ENCODE data around the gene NAMPT. TPM values are rescaled to one million over a fixed set of nuclear protein-coding genes. Genes with fewer than 3 reads are reported as not detected.

NAMPT gene
- total RNA-seq, 4 donors from 2014 or later, result 91.8 to 99.5 (median 97.5) TPM

DNA sequence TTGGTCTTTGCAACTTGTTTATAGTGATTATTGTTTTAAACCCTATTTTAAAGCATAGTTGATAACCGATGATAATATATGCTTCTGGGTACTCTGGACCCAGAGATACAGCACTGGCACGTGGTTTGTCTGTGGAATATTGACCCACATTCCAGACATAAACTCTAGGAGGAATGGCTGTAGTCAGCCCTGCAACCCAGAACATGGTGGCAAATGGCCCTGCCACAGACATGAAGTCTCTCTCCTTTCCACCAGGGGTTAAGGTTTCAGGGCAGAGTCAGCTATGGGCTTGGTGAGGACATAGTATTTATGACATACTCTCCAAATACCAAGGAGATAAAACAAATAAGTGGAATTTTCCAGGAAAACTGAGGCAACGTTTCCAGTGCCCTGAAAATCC is 83.6 kb downstream of the NAMPT start:
- Histone ChIP-seq H3K9me3 (no peaks in the 10 kb centered on the region), H3K27me3 (no peaks in the 10 kb centered on the region), H3K4me3 (no peak overlapping the region), H3K36me3 (no peaks in the 10 kb centered on the region), H3K27ac (no peak overlapping the region), H3K4me1 (no peaks in the 10 kb centered on the region)
- TF ChIP-seq, protein P1, sequence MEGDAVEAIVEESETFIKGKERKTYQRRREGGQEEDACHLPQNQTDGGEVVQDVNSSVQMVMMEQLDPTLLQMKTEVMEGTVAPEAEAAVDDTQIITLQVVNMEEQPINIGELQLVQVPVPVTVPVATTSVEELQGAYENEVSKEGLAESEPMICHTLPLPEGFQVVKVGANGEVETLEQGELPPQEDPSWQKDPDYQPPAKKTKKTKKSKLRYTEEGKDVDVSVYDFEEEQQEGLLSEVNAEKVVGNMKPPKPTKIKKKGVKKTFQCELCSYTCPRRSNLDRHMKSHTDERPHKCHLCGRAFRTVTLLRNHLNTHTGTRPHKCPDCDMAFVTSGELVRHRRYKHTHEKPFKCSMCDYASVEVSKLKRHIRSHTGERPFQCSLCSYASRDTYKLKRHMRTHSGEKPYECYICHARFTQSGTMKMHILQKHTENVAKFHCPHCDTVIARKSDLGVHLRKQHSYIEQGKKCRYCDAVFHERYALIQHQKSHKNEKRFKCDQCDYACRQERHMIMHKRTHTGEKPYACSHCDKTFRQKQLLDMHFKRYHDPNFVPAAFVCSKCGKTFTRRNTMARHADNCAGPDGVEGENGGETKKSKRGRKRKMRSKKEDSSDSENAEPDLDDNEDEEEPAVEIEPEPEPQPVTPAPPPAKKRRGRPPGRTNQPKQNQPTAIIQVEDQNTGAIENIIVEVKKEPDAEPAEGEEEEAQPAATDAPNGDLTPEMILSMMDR (IDR thresholded peaks at IDR 0.05), result no peak
- no peak for TF ChIP-seq POLR2A (IDR thresholded peaks at IDR 0.05)
- DNase-seq, result no peak

DNA sequence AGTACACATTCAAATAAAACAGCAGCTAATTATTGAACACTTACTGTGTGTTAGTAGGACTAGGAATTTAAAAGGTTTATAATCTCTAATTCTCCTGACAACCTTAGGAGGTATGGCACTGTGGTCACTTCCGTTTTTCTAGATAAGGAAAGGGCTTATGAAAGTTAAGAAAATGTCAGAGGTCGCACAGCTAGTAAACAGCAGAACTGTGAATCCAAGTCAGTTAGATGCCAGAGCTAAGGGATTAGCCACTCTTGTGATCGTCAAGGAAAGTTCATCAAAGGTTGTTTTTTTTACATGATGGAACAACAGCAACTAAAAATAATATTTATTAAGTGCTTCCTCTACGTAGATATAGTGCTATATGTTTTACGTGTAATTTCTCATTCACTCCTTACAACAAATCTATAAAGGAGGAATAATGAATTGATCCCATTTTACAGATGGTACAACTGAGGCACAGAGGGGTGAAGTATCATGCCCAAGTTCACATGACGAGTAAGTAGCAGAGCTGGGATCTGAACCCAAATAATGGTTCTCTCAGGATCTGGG is 84.9 kb downstream of the NAMPT start:
- DNase-seq, result no peak
- no peak for TF ChIP-seq POLR2A (IDR thresholded peaks at IDR 0.05)
- TF ChIP-seq, protein P1 (IDR thresholded peaks at IDR 0.05), result no peak
- Histone ChIP-seq H3K27me3 (no peaks in the 10 kb centered on the region), H3K27ac (no peak overlapping the region), H3K36me3 (no peaks in the 10 kb centered on the region), H3K4me3 (no peak overlapping the region), H3K9me3 (no peaks in the 10 kb centered on the region), H3K4me1 (no peaks in the 10 kb centered on the region)

DNA sequence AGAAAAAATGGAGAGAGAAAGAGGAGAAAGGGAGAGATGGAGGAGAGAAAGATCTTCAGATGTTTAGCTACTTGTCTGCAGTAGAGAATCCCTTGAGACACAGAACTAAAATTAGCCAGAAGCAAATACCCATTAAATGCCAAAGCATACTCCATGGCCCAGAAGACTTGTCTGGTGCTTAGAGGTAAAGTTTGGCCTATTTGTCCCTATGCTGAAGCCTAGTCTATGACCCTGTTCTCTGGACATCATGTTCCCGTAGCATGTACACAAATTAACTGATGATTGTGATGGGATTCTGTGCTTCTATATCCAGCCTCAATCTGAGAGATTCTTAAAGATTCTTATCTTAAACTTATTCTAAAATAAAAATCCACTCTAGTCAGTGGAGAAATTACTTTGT is 85.8 kb downstream of the NAMPT start:
- Histone ChIP-seq H3K27me3 (no peaks in the 10 kb centered on the region), H3K9me3 (no peaks in the 10 kb centered on the region), H3K4me3 (no peak overlapping the region), H3K27ac (no peak overlapping the region), H3K36me3 (no peaks in the 10 kb centered on the region), H3K4me1 (no peaks in the 10 kb centered on the region)
- TF ChIP-seq POLR2A (IDR thresholded peaks at IDR 0.05), result no peak
- TF ChIP-seq, protein P1 (IDR thresholded peaks at IDR 0.05), result no peak
- no peak for DNase-seq

Small RNA genes within 50 kb of the gene (small RNA-seq; reads per million reads assigned to genes)
- gene RNU6-392P, result 0 reads per million in 2 donors

Other genes with a start within 250 kb of the NAMPT start
- 10 to 100 TPM; 45.2 to 77.6 (median 53.3) TPM for gene SYPL1, start 172.7 kb downstream of the NAMPT start, total RNA-seq